ENCODE data around the gene KCNG1.

DNA sequence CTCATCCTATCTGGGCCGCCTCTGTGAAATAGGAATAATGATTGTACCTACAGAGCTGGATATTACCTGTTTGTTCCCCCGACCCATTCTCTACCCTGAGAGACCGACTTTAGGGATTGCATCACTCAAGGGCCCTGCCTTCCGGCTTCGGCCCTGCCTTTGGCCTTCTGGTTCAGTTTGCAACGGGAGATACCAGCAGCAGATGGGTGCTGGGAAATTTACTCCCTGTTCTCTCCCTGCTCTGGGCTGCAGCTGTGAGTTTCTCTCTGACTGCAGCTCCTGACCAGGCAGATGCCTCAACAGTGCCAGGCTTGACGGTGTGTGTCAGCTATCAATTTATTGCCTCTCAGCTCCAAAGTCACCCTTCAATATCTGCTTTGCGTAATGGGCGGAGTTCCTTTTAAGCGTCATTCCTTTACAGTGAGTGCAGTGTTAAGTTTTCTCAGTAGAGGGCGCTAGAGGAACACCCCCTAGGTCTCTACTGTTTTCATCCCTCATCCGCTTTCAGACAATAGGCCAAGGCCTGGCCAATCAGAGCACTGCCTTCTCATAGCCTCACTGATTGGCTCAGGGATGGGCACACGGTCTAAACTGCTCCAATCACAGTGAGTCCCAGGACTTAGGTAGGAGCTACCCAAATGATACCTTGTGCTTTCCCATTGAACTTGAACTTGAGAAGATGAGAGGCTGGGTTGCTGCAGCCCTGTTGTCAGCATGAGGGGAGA is 30.0 kb downstream of the KCNG1 start:
- TF ChIP-seq, protein P1, sequence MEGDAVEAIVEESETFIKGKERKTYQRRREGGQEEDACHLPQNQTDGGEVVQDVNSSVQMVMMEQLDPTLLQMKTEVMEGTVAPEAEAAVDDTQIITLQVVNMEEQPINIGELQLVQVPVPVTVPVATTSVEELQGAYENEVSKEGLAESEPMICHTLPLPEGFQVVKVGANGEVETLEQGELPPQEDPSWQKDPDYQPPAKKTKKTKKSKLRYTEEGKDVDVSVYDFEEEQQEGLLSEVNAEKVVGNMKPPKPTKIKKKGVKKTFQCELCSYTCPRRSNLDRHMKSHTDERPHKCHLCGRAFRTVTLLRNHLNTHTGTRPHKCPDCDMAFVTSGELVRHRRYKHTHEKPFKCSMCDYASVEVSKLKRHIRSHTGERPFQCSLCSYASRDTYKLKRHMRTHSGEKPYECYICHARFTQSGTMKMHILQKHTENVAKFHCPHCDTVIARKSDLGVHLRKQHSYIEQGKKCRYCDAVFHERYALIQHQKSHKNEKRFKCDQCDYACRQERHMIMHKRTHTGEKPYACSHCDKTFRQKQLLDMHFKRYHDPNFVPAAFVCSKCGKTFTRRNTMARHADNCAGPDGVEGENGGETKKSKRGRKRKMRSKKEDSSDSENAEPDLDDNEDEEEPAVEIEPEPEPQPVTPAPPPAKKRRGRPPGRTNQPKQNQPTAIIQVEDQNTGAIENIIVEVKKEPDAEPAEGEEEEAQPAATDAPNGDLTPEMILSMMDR (IDR thresholded peaks at IDR 0.05): peak; percentile 25 to 54 (median 36)
- no peak for TF ChIP-seq POLR2A (IDR thresholded peaks at IDR 0.05)

Measured in heart left ventricle (tissue), 13 donors.